K562 (cell line): Measurements from ENCODE around the gene ART4. TPM values are rescaled to one million over a fixed set of nuclear protein-coding genes. Genes with fewer than 3 reads are reported as not detected.

Experiments
- ATAC-seq: fragments of 200-7000 bp; cut with Tn5 transposase; 3 replicates; pipeline ENCODE4 v1.9.1; 2020; ENCODE audit warnings: moderate library complexity
- Bru-seq: library from RNA; stranded (reverse); fragments of 400-500 nt; gene quantifications from one replicate; lab custom pipeline; 2021; lab: Mats Ljungman, UMichigan
- BruChase-seq, 2 experiments: library from RNA; stranded (reverse); fragments of 400-500 nt; gene quantifications; one replicate each; lab custom pipeline; 2021; lab: Mats Ljungman, UMichigan
- BruUV-seq: library from RNA; stranded (reverse); fragments of 400-500 nt; replicated peaks from 2 replicates; lab custom pipeline; 2021; lab: Mats Ljungman, UMichigan
- CTCF ChIA-PET: fragments of 300-600 bp; formaldehyde crosslinking; extraction: SDS; loops from one replicate; lab custom pipeline; 2021; ENCODE audit warnings: low intra/inter-chr PET ratio; lab: Yijun Ruan, JAX
- POLR2A ChIA-PET: fragments of 300-600, 350-650 bp; sonication (Branson Sonifier 250); formaldehyde crosslinking; extraction: SDS; loops from one replicate; lab custom pipeline; 2021; ENCODE audit warnings: antibody characterized with exemption, inconsistent platforms; lab: Yijun Ruan, JAX
- DNase-seq, 4 experiments: peaks; one replicate each; pipeline versions ENCODE4 v3.0.0 to v3.0.0-alpha.2; 2011 to 2018; ENCODE audit warnings: low spot score in 3 of 4, mixed read lengths in 3 of 4; ENCODE audit errors: extremely low read depth in 1 of 4
- FAIRE-seq: peaks from 2 replicates; lab custom pipeline; 2011; peaks lifted over from hg19 to GRCh38; lab: Jason Lieb, UNC
- H2AFZ ChIP-seq: 2 replicates; pipeline ENCODE4 v1.6.0; 2011; ENCODE audit warnings: low read depth, low read length, control low read depth, inconsistent platforms
- H3K27ac ChIP-seq: fragments of 200-600 bp; 3 replicates; pipeline ENCODE4 v1.8.0; 2011; ENCODE audit warnings: low read depth, mild to moderate bottlenecking, control low read depth, inconsistent platforms, low read length, moderate library complexity, mixed read lengths; ENCODE audit errors: extremely low read depth
- H3K27me3 ChIP-seq, 2 experiments: fragments of 300-600 bp in 1 of 2; 2 replicates in 1 of 2; 3 replicates in 1 of 2; pipeline versions ENCODE4 v1.6.0 to v1.8.0; 2011; ENCODE audit warnings: inconsistent platforms in 2 of 2, low read length in 2 of 2, mild to moderate bottlenecking in 1 of 2, mixed read lengths in 1 of 2, moderate library complexity in 1 of 2; ENCODE audit not compliant: control insufficient read depth in 2 of 2, insufficient read depth in 2 of 2
- H3K36me3 ChIP-seq: fragments of 300-600 bp; 3 replicates; pipeline ENCODE4 v1.8.0; 2011; ENCODE audit warnings: mild to moderate bottlenecking, low read length, inconsistent platforms; ENCODE audit not compliant: control insufficient read depth, insufficient read depth
- H3K4me1 ChIP-seq, 2 experiments: fragments of 200-600 bp in 1 of 2; replicated peaks in 1 of 2; 2 replicates in 1 of 2; 3 replicates in 1 of 2; pipeline versions ENCODE4 v1.5.1 to v1.8.0; 2011; ENCODE audit warnings: inconsistent platforms in 2 of 2, low read length in 2 of 2, mild to moderate bottlenecking in 1 of 2, mixed read lengths in 1 of 2, moderate library complexity in 1 of 2; ENCODE audit not compliant: control insufficient read depth in 2 of 2, insufficient read depth in 2 of 2
- H3K4me2 ChIP-seq: 2 replicates; pipeline ENCODE4 v1.6.1; 2011; ENCODE audit warnings: low read length, control low read depth, inconsistent platforms, mixed read lengths; ENCODE audit not compliant: insufficient read depth
- H3K4me3 ChIP-seq: fragments of 200-600 bp; sonication (generic), shearing (Covaris generic); 2 replicates; pipeline ENCODE4 v1.5.1; 2016; ENCODE audit warnings: control low read depth, inconsistent platforms
- H3K79me2 ChIP-seq: fragments of 200-600 bp; 3 replicates; pipeline ENCODE4 v1.8.0; 2011; ENCODE audit warnings: low read length, inconsistent platforms; ENCODE audit not compliant: control insufficient read depth, insufficient read depth
- H3K9ac ChIP-seq, 2 experiments: 2 replicates each; pipeline versions ENCODE4 v1.6.0 to v1.6.1; 2011; ENCODE audit warnings: low read depth in 2 of 2, low read length in 2 of 2, control low read depth in 1 of 2, inconsistent platforms in 1 of 2, mild to moderate bottlenecking in 1 of 2, mixed read lengths in 1 of 2; ENCODE audit not compliant: insufficient read depth in 1 of 2
- H3K9me1 ChIP-seq: one replicate; pipeline ENCODE4 v1.6.0; 2011; ENCODE audit warnings: inconsistent platforms, mild to moderate bottlenecking, low read length, moderate library complexity; ENCODE audit not compliant: control insufficient read depth, insufficient read depth
- H3K9me3 ChIP-seq: replicated peaks from 2 replicates; pipeline ENCODE4 v1.5.1; 2011; ENCODE audit warnings: low read depth, low read length, inconsistent platforms; ENCODE audit not compliant: control insufficient read depth, insufficient read depth
- H4K20me1 ChIP-seq: replicated peaks from 2 replicates; pipeline ENCODE4 v1.6.1; 2011; ENCODE audit warnings: low read length, inconsistent platforms, mixed read lengths; ENCODE audit not compliant: control insufficient read depth, insufficient read depth
- C11orf30 ChIP-seq: fragments of 450-650 bp; IDR thresholded peaks from 2 replicates; pipeline ENCODE4 v1.6.1; 2016; ENCODE audit warnings: low read depth, mild to moderate bottlenecking
- KHSRP ChIP-seq: fragments of 450-650 bp; IDR thresholded peaks from 2 replicates; pipeline ENCODE4 v1.6.1; 2017
- KLF1 ChIP-seq: fragments of 450-650 bp; IDR thresholded peaks from 2 replicates; pipeline ENCODE4 v1.6.1; 2016; ENCODE audit warnings: missing genetic modification characterization, missing compliant biosample characterization
- SMARCA5 ChIP-seq: fragments of 450-650 bp; IDR thresholded peaks from 2 replicates; pipeline ENCODE4 v1.6.1; 2016
- SMC3 ChIP-seq: conservative IDR thresholded peaks from 2 replicates; pipeline ENCODE4 v1.6.1; 2011; ENCODE audit warnings: low read depth, low read length, improper control_type of control experiment; ENCODE audit not compliant: insufficient read depth
- TCF3 ChIP-seq: sonication (generic); formaldehyde crosslinking; IDR thresholded peaks from 2 replicates; pipeline ENCODE4 v1.4.0; 2020; ENCODE audit warnings: mild to moderate bottlenecking, missing genetic modification reagents
- ZC3H11A ChIP-seq: IDR thresholded peaks from 2 replicates; pipeline ENCODE4 v1.6.1; 2012; ENCODE audit warnings: low read depth, low read length, improper control_type of control experiment
- ZNF24 ChIP-seq: fragments of 450-650 bp; IDR thresholded peaks from 2 replicates; pipeline ENCODE4 v1.6.1; 2016
- ZNF589 ChIP-seq: fragments of 200-800 bp; sonication (Bioruptor generic); IDR thresholded peaks from 2 replicates; pipeline ENCODE4 v1.6.1; 2016; ENCODE audit warnings: low read depth, missing genetic modification characterization, missing compliant biosample characterization
- WGBS: fragments of 100-300 bp; shearing (Covaris generic); methylation state at CpG from one replicate; pipeline ENCODE4 v1.1.6; 2016; ENCODE audit warnings: low coverage, mixed read lengths; ENCODE audit not compliant: insufficient coverage; ENCODE audit errors: missing lambda C conversion rate; 5-methylcytosine and 5-hydroxymethylcytosine counted together
- in situ Hi-C: fragments of 300-500 bp; cut with MboI; formaldehyde crosslinking; loops from 4 replicates; pipeline ENCODE4 v1.15.0; 2018; ENCODE audit warnings: inconsistent platforms, mixed read lengths
- intact Hi-C: fragments of 100-400 bp; cut with micrococcal nuclease; formaldehyde crosslinking; loops from 2 replicates; pipeline ENCODE4 v1.14.2; 2022
- long read RNA-seq, 3 experiments: library from polyadenylated mRNA in 2 of 3; library from RNA in 1 of 3; unstranded in 2 of 3; stranded (forward) in 1 of 3; transcript quantifications; one replicate each; pipeline ENCODE4 v2.0.0, GENCODE V29; 2019 to 2022
- polyA minus RNA-seq, 3 experiments: library from RNA; depleted of rRNA, polyadenylated mRNA; stranded (reverse); fragments of >200 nt; gene quantifications; 2 replicates each; pipeline ENCODE4 v1.2.3, GENCODE V29; 2011
- polyA plus RNA-seq, 8 experiments: library from polyadenylated mRNA; depleted of rRNA in 4 of 8; stranded (reverse) in 5 of 8; unstranded in 3 of 8; fragments of >200 nt; fragmentation: Nextera tagmentation in 2 of 8; fragmentation: Illumina TruSeq in 1 of 8; extraction: Ambion mirVana in 2 of 8; extraction: Trizol in 1 of 8; gene quantifications; 2 replicates each; pipeline versions ENCODE4 v1.2.1 to v1.2.3, GENCODE V29; 2011 to 2014; ENCODE audit warnings: inconsistent platforms in 1 of 8, missing spikeins in 1 of 8
- total RNA-seq, 7 experiments: library from RNA; depleted of rRNA in 6 of 7; stranded (reverse); fragments of >200 nt in 6 of 7; fragmentation: Illumina TruSeq in 2 of 7; extraction: Trizol in 2 of 7; gene quantifications; 2 replicates each; pipeline versions ENCODE4 v1.2.1 to v1.2.3, GENCODE V29; 2011 to 2021; ENCODE audit warnings: low replicate concordance in 1 of 7
- TF ChIP-seq, protein P1 (sequence below): fragments of 250-450 bp; sonication (Bioruptor Pico); IDR thresholded peaks from 2 replicates; pipeline ENCODE4 v1.4.0; 2020; ENCODE audit warnings: mild to moderate bottlenecking, moderate library complexity, borderline replicate concordance
- TF ChIP-seq, protein P2 (sequence below), 2 experiments: fragments of 450-650 bp; IDR thresholded peaks; 2 replicates each; pipeline ENCODE4 v1.6.1; 2018; ENCODE audit warnings: mild to moderate bottlenecking in 2 of 2, low read depth in 1 of 2; ENCODE audit not compliant: partially characterized antibody in 2 of 2

The ART4 gene, protein sequence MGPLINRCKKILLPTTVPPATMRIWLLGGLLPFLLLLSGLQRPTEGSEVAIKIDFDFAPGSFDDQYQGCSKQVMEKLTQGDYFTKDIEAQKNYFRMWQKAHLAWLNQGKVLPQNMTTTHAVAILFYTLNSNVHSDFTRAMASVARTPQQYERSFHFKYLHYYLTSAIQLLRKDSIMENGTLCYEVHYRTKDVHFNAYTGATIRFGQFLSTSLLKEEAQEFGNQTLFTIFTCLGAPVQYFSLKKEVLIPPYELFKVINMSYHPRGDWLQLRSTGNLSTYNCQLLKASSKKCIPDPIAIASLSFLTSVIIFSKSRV
- total RNA-seq (2011; cell fraction: chromatin; rRNA removed; ENCODE audit: low replicate concordance): not detected in 2 replicates
- total RNA-seq (2011; cell fraction: nucleolus; rRNA removed): not detected in 2 replicates
- not detected in 2 replicates for total RNA-seq (2011; cell fraction: nucleoplasm; rRNA removed)
- total RNA-seq (2014; rRNA removed) (not detected in 2 replicates), total RNA-seq (2014; rRNA removed; fragmentation: Illumina TruSeq; extraction: Trizol) (0.03 and 0.07 TPM in 2 replicates), total RNA-seq (2015; rRNA removed; fragmentation: Illumina TruSeq; extraction: Trizol) (not detected in 2 replicates), total RNA-seq (2021) (not detected in 2 replicates), polyA plus RNA-seq (2011; rRNA removed) (not detected in 2 replicates), polyA plus RNA-seq (2014; fragmentation: Illumina TruSeq; extraction: Trizol) (not detected in 2 replicates), polyA plus RNA-seq (2014; fragmentation: Nextera tagmentation; extraction: Ambion mirVana) (not detected), polyA plus RNA-seq (2014; rRNA removed) (not detected in 2 replicates), polyA minus RNA-seq (2011; rRNA and poly(A)+ RNA removed) (not detected in 2 replicates), Bru-seq, nascent RNA (percentile 16 among the genes with signal in this experiment), BruChase-seq, experiment 1, labeled RNA remaining after a 2-hour chase (percentile 5 among the genes with signal in this experiment), BruChase-seq, experiment 2, labeled RNA remaining after a 6-hour chase (percentile 14 among the genes with signal in this experiment)
- polyA plus RNA-seq (2011; cell fraction: cytosol; rRNA removed): not detected in 2 replicates
- not detected in 2 replicates for polyA plus RNA-seq (2011; cell fraction: nucleus; rRNA removed)
- 0.03 and 0.05 TPM in 2 replicates for polyA plus RNA-seq (2012)
- polyA minus RNA-seq (2011; cell fraction: cytosol; rRNA and poly(A)+ RNA removed): not detected in 2 replicates
- not detected in 2 replicates for polyA minus RNA-seq (2011; cell fraction: nucleus; rRNA and poly(A)+ RNA removed)
- long read RNA-seq, experiment 1: 0 reads
- long read RNA-seq, experiment 2: 0 reads
- long read RNA-seq, experiment 3: 0 reads

DNA sequence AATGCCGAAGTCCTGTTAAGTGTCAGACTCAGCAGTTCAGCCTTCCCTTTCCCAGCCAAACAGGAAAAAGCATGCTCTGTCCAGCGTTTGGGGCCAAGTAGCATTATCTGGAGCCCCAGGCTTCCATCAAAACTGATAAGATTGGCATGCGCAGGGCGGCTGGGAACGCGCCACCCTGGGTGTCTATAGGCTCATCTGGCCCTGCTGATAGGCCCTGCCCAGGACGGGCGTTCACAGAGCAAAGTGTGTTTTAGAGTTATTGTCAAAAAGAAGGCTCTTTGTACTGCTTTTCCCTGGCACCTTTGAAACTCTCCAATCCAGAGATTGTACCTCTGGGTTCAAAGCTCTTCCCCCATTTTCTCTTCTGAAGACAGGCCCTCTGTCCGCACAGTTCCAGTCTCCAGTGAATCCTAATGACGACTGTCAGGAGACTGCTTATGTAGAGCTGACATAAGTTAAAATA, at the start of gene ART4:
ART4 (minus strand) TSS at position 102 of the 463 bp plus-strand sequence. CDS start 413 bp downstream, outside the sequence.
- POLR2A ChIA-PET: interaction anchor here (0.6 kb wide), 1 partner anchor 15 kb away, joined by 3 read pairs; no protein-coding TSS in a partner anchor
- peak within 1 kb of the TSS; percentile 72 for H2AFZ ChIP-seq
- CTCF ChIA-PET: interaction anchor here (0.7 kb wide), 1 partner anchor 153 kb away, joined by 3 read pairs; no protein-coding TSS in a partner anchor
- H3K9me3 ChIP-seq: no peaks in the 10 kb centered on the region
- no peaks in the 10 kb centered on the region for H3K79me2 ChIP-seq
- no peaks in the 10 kb centered on the region for H3K36me3 ChIP-seq
- 2% methylated on average over 10 of the region's 10 CpGs for WGBS
- intact Hi-C loops: loop anchor here (5.0 to 10.0 kb wide), 2 partner anchors 41 to 81 kb away; partner anchors contain the start of genes C12orf60 and WBP11
- no peaks in the 10 kb centered on the region for H3K27me3 ChIP-seq
- peak within 1 kb of the TSS; percentile 36 for H3K4me2 ChIP-seq
- ATAC-seq: peak; percentile 85
- peaks cover 0 to 10% of the 10 kb centered on the region in 2 experiments; a peak in 2 of 5 replicates for H3K4me1 ChIP-seq
- H4K20me1 ChIP-seq: no peaks in the 10 kb centered on the region
- no peaks in the 10 kb centered on the region for H3K9me1 ChIP-seq
- DNase-seq: peak; percentile 15 to 79 (median 36)
- H3K27ac ChIP-seq: no peak within 1 kb of the TSS; the same call in 2 of the 3 replicates
- no peak for FAIRE-seq
- no peak within 1 kb of the TSS for H3K4me3 ChIP-seq
- in situ Hi-C loops: loop anchor here (10.0 kb wide), 1 partner anchor 151 kb away; no protein-coding TSS in a partner anchor
- H3K9ac ChIP-seq: no peak within 1 kb of the TSS
- BruUV-seq: no TSS peak
- TF ChIP-seq SMC3: no peak
- no peak for TF ChIP-seq ZNF24
- no peak for TF ChIP-seq ZNF589
- TF ChIP-seq TCF3: peak; percentile 68
- TF ChIP-seq, protein P1, sequence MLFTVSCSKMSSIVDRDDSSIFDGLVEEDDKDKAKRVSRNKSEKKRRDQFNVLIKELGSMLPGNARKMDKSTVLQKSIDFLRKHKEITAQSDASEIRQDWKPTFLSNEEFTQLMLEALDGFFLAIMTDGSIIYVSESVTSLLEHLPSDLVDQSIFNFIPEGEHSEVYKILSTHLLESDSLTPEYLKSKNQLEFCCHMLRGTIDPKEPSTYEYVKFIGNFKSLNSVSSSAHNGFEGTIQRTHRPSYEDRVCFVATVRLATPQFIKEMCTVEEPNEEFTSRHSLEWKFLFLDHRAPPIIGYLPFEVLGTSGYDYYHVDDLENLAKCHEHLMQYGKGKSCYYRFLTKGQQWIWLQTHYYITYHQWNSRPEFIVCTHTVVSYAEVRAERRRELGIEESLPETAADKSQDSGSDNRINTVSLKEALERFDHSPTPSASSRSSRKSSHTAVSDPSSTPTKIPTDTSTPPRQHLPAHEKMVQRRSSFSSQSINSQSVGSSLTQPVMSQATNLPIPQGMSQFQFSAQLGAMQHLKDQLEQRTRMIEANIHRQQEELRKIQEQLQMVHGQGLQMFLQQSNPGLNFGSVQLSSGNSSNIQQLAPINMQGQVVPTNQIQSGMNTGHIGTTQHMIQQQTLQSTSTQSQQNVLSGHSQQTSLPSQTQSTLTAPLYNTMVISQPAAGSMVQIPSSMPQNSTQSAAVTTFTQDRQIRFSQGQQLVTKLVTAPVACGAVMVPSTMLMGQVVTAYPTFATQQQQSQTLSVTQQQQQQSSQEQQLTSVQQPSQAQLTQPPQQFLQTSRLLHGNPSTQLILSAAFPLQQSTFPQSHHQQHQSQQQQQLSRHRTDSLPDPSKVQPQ (CRISPR knock-in tag): no peak
- no peak for TF ChIP-seq KLF1 (tag)
- no peak for TF ChIP-seq SMARCA5
- no peak for TF ChIP-seq C11orf30
- no peak for TF ChIP-seq ZC3H11A
- TF ChIP-seq, protein P2, sequence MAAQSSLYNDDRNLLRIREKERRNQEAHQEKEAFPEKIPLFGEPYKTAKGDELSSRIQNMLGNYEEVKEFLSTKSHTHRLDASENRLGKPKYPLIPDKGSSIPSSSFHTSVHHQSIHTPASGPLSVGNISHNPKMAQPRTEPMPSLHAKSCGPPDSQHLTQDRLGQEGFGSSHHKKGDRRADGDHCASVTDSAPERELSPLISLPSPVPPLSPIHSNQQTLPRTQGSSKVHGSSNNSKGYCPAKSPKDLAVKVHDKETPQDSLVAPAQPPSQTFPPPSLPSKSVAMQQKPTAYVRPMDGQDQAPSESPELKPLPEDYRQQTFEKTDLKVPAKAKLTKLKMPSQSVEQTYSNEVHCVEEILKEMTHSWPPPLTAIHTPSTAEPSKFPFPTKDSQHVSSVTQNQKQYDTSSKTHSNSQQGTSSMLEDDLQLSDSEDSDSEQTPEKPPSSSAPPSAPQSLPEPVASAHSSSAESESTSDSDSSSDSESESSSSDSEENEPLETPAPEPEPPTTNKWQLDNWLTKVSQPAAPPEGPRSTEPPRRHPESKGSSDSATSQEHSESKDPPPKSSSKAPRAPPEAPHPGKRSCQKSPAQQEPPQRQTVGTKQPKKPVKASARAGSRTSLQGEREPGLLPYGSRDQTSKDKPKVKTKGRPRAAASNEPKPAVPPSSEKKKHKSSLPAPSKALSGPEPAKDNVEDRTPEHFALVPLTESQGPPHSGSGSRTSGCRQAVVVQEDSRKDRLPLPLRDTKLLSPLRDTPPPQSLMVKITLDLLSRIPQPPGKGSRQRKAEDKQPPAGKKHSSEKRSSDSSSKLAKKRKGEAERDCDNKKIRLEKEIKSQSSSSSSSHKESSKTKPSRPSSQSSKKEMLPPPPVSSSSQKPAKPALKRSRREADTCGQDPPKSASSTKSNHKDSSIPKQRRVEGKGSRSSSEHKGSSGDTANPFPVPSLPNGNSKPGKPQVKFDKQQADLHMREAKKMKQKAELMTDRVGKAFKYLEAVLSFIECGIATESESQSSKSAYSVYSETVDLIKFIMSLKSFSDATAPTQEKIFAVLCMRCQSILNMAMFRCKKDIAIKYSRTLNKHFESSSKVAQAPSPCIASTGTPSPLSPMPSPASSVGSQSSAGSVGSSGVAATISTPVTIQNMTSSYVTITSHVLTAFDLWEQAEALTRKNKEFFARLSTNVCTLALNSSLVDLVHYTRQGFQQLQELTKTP (IDR thresholded peaks at IDR 0.05; ENCODE audit: low read depth in 1 of 2, partially characterized antibody in 2 of 2): no peak
- TF ChIP-seq KHSRP: no peak
